DMS114 treated with DMSO at 0.1 percent for 48 hours (cell line): ENCODE data around the gene SLC50A1.

Experiments used
- DNase-seq: peaks from one replicate; lab custom pipeline; 2025; ENCODE audit not compliant: unreplicated experiment; lab: John Stamatoyannopoulos, UW

SLC50A1 gene

GRCh38 chr1:155169541-155169940 is 33.9 kb downstream of the SLC50A1 start:
- no peak for DNase-seq

- no peak for DNase-seq
Measured at GRCh38 chr1:155170101-155170785, 34.6 kb downstream of the SLC50A1 start.

- no peak for DNase-seq
Measured at GRCh38 chr1:155170806-155171205, 35.2 kb downstream of the SLC50A1 start.

DNA sequence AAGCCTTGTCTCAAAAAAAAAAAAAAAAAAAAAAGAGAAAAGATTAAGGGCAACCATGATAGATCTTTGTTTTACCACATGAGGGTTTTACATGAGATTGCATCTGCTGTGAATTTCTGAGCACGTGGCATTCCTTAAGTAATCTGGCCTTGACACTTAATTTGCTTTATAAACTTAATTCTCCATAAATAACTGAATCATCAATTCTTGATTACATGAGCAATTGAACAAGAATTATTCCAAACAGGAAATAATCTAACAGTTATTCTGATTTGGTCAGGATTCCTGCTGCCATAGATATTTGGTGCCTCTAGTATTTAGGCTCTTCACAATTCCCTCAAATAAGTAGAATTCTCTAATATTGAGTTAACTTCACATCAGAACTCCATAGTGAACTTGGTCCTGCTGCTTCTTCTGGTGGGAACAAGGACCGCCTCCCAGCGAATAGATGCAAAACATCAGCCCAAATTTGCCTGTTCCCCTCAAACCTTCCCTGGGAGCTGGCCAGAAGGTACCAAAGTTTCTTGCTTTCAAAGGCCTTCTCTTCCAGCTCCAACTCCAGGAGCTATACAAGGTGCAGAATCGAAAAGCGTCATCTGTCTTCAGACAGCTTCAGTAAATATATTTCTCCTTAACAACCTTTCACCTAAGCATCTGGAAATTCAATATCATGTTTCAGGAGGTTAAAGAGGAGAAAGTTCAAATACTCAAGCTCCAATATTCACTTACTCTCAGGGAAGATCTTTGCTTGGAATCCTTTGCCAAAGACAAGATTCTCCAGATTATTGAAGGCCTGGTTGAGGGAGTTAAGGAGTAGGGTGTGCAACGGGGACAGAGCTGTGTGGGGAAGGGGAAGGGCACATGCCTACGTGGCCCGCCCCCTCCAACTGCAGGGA is 36.4 kb downstream of the SLC50A1 start:
- DNase-seq, result no peak

DNA sequence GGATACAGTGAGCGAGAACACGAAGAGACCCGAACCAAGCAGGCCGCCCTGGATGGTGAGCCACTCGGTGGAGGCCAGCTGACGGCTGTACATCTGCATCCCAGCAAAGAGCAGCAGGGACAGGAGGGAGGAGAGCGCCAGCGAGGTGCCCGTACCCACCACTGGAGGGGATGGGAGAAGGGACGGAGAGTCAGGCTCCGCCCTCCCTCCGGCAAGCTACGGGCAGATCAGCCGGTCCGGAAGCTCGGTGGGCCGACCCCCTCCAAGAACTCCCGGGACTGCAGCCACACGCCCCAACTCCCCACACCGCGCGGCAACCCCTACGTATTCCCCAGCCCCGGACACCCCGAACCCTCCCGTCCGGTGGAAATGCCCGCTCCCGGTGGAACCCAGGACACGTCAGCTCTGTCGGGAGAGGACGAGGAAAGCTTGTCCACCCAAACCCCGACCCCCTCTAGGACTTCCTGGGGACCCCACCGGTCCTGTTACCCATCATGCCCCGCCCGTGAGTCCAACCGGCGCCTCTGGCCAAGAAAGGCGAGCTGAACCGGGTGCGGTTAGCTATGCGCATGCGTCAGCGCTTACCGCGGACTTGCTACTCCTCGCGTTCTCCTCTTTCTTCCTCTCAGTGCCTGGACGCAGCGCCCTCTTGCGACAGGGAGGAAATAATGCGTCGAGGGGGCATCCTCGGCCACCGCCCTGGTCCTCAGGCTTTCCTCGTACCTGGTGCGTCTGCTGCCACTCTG is 37.3 kb downstream of the SLC50A1 start, which contains the start of gene KRTCAP2:
Gene KRTCAP2 (minus strand): TSS at position 573 of the 746 bp plus-strand sequence. CDS start 80 bp downstream, at position 493.
- DNase-seq, result peak; percentile 97

- peak; percentile 84 for DNase-seq
Measured at GRCh38 chr1:155173478-155174323, 38.0 kb downstream of the SLC50A1 start, which contains the start of gene TRIM46. TSS of gene TRIM46 (plus strand) at chr1:155173849. CDS start at chr1:155173967, 118 bp downstream.

DNA sequence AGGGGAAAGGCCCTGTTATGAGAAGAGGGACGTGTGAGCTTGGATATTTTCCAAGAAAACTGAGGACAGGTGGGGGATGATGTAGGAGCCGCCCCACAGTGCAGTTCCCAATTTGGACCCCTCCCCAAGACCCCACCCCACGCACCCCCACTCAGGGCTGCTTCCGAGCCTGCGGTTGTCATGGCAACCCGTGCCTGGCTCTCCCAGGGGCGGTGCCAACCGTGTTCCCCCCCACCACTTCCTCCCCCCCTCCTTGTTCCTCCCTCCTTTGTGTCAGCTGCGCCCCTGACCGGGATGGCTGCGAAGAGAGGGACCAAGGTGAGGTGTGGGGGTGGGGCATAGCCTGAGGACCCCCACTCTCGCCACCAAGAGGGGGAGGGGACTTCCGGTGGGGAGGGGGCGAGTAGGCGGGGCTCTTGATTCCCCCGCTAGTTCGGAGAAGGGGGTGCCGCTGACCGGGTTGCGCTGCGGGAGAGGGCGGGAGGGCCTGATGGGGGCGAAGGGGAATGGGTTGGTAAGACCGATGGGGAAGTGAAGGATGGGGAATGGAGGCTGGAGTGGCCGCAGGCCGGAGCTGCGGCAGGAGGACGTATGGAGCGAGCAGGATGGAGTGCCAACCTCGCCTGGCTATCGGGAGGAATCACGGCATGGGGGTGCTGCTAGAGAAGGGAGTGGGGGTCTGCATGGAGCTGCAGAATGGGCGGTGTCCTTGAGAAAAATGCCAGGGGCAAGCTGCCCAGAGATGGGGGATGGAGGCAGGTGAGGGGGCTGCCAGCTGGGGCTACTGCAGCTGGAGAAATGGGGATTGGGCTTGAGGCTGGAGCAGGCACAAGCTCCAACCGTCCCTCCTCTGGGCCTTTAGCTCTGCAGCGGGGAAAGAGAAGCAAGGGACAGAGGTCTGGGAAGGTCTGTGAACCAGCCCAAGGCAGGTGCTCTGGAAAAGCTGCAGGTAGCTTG is 39.0 kb downstream of the SLC50A1 start:
- DNase-seq, result no peak

DNA sequence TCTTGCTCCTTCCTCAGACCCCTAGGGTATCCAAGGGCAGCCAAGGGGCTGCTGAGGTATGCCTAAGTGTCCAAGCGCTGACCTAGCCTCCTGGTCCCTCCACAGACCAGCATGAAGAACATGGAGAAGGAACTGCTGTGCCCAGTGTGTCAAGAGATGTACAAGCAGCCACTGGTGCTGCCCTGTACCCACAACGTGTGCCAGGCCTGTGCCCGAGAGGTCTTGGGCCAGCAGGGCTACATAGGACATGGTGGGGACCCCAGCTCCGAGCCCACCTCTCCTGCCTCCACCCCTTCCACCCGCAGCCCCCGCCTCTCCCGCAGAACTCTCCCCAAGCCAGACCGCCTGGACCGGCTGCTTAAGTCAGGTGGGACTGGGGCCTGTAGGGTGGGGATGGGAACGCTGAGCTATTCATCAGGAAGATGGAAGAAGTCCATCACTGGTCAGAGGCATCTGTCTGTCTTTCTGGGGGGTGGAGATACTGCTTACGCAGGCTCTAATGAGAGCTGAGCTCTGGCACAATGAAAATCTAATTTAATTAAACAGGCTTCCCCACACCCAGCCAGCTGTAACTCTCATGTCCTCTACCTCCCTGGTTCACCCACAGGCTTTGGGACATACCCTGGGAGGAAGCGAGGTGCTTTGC is 39.8 kb downstream of the SLC50A1 start:
- DNase-seq, result no peak

- no peak for DNase-seq
Measured at GRCh38 chr1:155175927-155176371, 40.3 kb downstream of the SLC50A1 start.

DNA sequence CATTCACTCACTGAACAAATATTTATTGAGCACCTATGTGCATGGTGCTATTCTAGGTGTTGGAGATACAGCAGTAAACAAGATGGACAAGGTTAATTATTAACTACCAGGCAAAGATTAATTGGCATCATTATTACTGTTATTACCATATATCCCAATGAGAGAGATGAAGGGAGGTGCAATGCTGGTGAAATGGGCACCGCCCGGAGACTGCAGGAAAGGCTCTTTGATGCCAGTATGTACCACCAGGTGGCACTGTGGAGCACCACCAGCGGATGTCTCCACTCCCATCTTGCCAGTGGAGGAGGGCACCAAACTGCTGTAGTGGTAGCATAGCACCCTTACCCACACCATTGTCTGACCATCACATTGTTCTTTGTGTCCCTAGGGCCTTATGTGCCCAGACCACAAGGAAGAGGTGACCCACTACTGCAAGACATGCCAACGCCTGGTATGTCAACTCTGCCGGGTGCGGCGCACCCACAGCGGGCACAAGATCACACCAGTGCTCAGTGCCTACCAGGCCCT is 41.0 kb downstream of the SLC50A1 start:
- peak; percentile 81 for DNase-seq

DNA sequence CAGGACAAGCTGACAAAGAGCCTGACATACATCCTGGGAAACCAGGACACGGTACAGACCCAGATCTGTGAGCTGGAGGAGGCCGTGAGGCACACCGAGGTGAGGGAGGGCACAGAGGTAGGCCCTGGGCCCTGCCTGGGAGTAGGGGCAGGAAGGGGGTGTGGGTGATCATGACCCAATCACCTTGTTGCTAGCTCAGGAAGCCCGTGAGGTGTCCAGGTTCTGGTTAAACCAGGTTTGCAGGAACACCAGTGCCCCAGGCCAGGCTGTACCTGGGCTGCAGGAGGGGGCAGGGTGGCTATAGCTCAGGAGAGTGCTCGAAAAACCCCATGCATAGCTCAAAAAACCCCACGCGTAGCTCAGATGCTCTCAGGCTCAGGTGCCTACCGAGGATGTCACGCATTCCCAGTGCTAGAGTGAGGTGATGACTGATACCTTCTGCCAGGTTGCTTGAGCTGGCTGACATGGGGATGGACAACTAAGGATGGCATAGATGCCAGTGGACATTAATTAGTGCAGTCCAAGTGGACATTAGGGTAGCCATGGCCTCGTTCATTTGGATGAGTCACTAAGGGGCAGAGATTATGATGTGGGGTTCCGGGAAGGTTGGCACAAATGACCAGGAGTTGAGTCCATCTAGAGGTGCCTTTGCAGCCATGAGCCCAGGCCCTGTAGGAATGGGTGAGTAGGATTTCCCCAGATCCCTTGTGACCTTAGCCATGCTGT is 41.7 kb downstream of the SLC50A1 start:
- no peak for DNase-seq

- no peak for DNase-seq
Measured at GRCh38 chr1:155177918-155178281, 42.2 kb downstream of the SLC50A1 start.

GRCh38 chr1:155178441-155179111 is 42.9 kb downstream of the SLC50A1 start:
- DNase-seq, result no peak

GRCh38 chr1:155179112-155180031 is 43.7 kb downstream of the SLC50A1 start:
- DNase-seq, result no peak

GRCh38 chr1:155181371-155182051 is 45.9 kb downstream of the SLC50A1 start:
- no peak for DNase-seq
